K562 (cell line): ENCODE data around the gene GPR4. TPM values are rescaled to one million over a fixed set of nuclear protein-coding genes. Genes with fewer than 3 reads are reported as not detected.

Source experiments
- CBX3 ChIP-seq, 2 experiments: IDR thresholded peaks; 1 replicate in 1 of 2; 2 replicates in 1 of 2; pipeline ENCODE4 v1.6.1; 2012; ENCODE audit warnings: inconsistent platforms in 2 of 2, low read length in 2 of 2, borderline replicate concordance in 1 of 2, control low read depth in 1 of 2
- GATAD2A ChIP-seq: fragments of 450-650 bp; IDR thresholded peaks from 2 replicates; pipeline ENCODE4 v1.6.1; 2017
- IRF9 ChIP-seq: fragments of 450-650 bp; IDR thresholded peaks from 2 replicates; pipeline ENCODE4 v1.6.1; 2016; ENCODE audit warnings: missing biosample characterization, missing genetic modification characterization
- JUNB ChIP-seq: fragments of 450-650 bp; formaldehyde crosslinking; conservative IDR thresholded peaks from 2 replicates; pipeline ENCODE4 v1.4.0; 2020; ENCODE audit warnings: mild to moderate bottlenecking
- KDM5B ChIP-seq: fragments of 200-600 bp; sonication (generic); IDR thresholded peaks from 2 replicates; pipeline ENCODE4 v1.6.1; 2012; ENCODE audit warnings: low read depth, mild to moderate bottlenecking, moderate library complexity, low read length, control low read depth, inconsistent platforms; ENCODE audit not compliant: insufficient replicate concordance
- LCOR ChIP-seq: sonication (generic); formaldehyde crosslinking; IDR thresholded peaks from 2 replicates; pipeline ENCODE4 v1.8.0; 2022; ENCODE audit warnings: mild to moderate bottlenecking, missing genetic modification reagents
- NR2C1 ChIP-seq, 2 experiments: fragments of 450-650 bp; IDR thresholded peaks; 2 replicates each; pipeline ENCODE4 v1.6.1; 2017; ENCODE audit warnings: mild to moderate bottlenecking in 2 of 2, antibody characterized with exemption in 1 of 2, inconsistent platforms in 1 of 2, missing compliant biosample characterization in 1 of 2, missing genetic modification characterization in 1 of 2
- POLR2A ChIP-seq: fragments of 450-650 bp; conservative IDR thresholded peaks from 2 replicates; pipeline ENCODE4 v1.6.1; 2016
- RBM22 ChIP-seq: fragments of 200-400 bp; formaldehyde crosslinking; IDR thresholded peaks from 2 replicates; pipeline ENCODE4 v1.6.1; 2018; ENCODE audit warnings: low read length, low read depth; ENCODE audit not compliant: poor library complexity, severe bottlenecking
- SUPT5H ChIP-seq: fragments of 450-650 bp; IDR thresholded peaks from 2 replicates; pipeline ENCODE4 v1.6.1; 2016
- TSHZ1 ChIP-seq: fragments of 250-450 bp; sonication (Bioruptor Pico); IDR thresholded peaks from 2 replicates; pipeline ENCODE4 v1.4.0; 2020; ENCODE audit warnings: mild to moderate bottlenecking, moderate library complexity
- YY1 ChIP-seq, 3 experiments: IDR thresholded peaks; 2 replicates each; pipeline ENCODE4 v1.6.1; 2011; ENCODE audit warnings: low read length in 2 of 3, mild to moderate bottlenecking in 2 of 3, moderate library complexity in 2 of 3, borderline replicate concordance in 1 of 3, control low read depth in 1 of 3, low read depth in 1 of 3; ENCODE audit not compliant: insufficient read depth in 3 of 3, insufficient replicate concordance in 2 of 3, control insufficient read depth in 1 of 3, insufficient read length in 1 of 3; ENCODE audit errors: extremely low read depth in 1 of 3
- ZFX ChIP-seq: sonication (generic); formaldehyde crosslinking; IDR thresholded peaks from 2 replicates; pipeline ENCODE4 v1.8.0; 2022; ENCODE audit warnings: mild to moderate bottlenecking, missing genetic modification reagents, moderate library complexity
- ZNF551 ChIP-seq: fragments of 250-450 bp; sonication (Bioruptor Pico); IDR thresholded peaks from 2 replicates; pipeline ENCODE4 v1.5.0; 2021; ENCODE audit warnings: mild to moderate bottlenecking, moderate library complexity
- ZNF740 ChIP-seq, 3 experiments: fragments of 200-800 bp in 1 of 3; sonication (Bioruptor generic) in 1 of 3; sonication (generic) in 1 of 3; formaldehyde crosslinking in 1 of 3; IDR thresholded peaks; 2 replicates each; pipeline versions ENCODE4 v1.6.1 to v1.8.0; 2016 to 2022; ENCODE audit warnings: mild to moderate bottlenecking in 2 of 3, missing compliant biosample characterization in 2 of 3, missing genetic modification characterization in 2 of 3, missing genetic modification reagents in 1 of 3
- polyA plus RNA-seq, 8 experiments: library from polyadenylated mRNA; depleted of rRNA in 4 of 8; stranded (reverse) in 5 of 8; unstranded in 3 of 8; fragments of >200 nt; fragmentation: Nextera tagmentation in 2 of 8; fragmentation: Illumina TruSeq in 1 of 8; extraction: Ambion mirVana in 2 of 8; extraction: Trizol in 1 of 8; gene quantifications; 2 replicates each; pipeline versions ENCODE4 v1.2.1 to v1.2.3, GENCODE V29; 2011 to 2014; ENCODE audit warnings: inconsistent platforms in 1 of 8, missing spikeins in 1 of 8
- total RNA-seq, 7 experiments: library from RNA; depleted of rRNA in 6 of 7; stranded (reverse); fragments of >200 nt in 6 of 7; fragmentation: Illumina TruSeq in 2 of 7; extraction: Trizol in 2 of 7; gene quantifications; 2 replicates each; pipeline versions ENCODE4 v1.2.1 to v1.2.3, GENCODE V29; 2011 to 2021; ENCODE audit warnings: low replicate concordance in 1 of 7
- TF ChIP-seq, protein P1 (sequence below), 2 experiments: IDR thresholded peaks; 2 replicates each; pipeline ENCODE4 v1.6.1; 2011; ENCODE audit warnings: borderline replicate concordance in 1 of 2, control low read depth in 1 of 2, low read depth in 1 of 2, low read length in 1 of 2, mild to moderate bottlenecking in 1 of 2, mixed read lengths in 1 of 2, moderate library complexity in 1 of 2; ENCODE audit not compliant: insufficient read depth in 1 of 2, insufficient read length in 1 of 2, poor library complexity in 1 of 2, severe bottlenecking in 1 of 2; ENCODE audit errors: extremely low read depth in 1 of 2

GPR4 gene
- total and polyA plus RNA-seq, 9 of the 15 experiments (the other 6 are each of a cell fraction or from before 2014, with no cell fraction given): 0.03 to 0.09 (median 0.04) TPM; not detected in 5

DNA sequence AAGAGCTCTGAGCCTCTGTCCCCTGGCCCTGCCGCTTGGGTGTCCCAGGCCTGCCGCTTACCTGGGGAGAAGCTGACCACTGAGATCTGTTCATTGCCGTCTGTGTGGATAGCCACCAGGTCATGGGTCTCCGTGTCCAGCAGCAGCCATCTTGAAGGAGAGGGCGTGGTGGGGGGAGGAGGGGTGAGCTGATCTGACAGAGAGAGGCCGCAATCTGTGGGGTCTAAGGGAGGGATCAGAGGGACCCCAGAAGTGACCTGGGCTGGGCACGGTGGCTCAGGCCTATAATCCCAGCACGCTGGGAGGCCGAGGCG, 14.6 kb upstream of the GPR4 start (continued):
- TF ChIP-seq ZNF551 (no peak), NR2C1 (IDR thresholded peaks at IDR 0.05) (0 out of 2 replicates have a peak, but pooled peaks have one; percentile 7), NR2C1 (tag; IDR thresholded peaks at IDR 0.05) (no peak), TSHZ1 (CRISPR knock-in tag) (no peak), CBX3 (IDR thresholded peaks at IDR 0.05; ENCODE audit: borderline replicate concordance in 1 of 2, low read length in 2 of 2) (no peak), ZFX (CRISPR knock-in tag) (peak; percentile 51; the same call in 1 of the 2 replicates), POLR2A (no peak), RBM22 (peak; percentile 15), YY1 (IDR thresholded peaks at IDR 0.05; ENCODE audit: borderline replicate concordance in 1 of 3, control insufficient read depth in 1 of 3, extremely low read depth in 1 of 3, insufficient read depth in 3 of 3, insufficient read length in 1 of 3, insufficient replicate concordance in 2 of 3, low read depth in 1 of 3, low read length in 2 of 3) (peak; percentile 47 to 87 (median 78)), LCOR (CRISPR knock-in tag) (no peak), ZNF740 (CRISPR knock-in tag; IDR thresholded peaks at IDR 0.05) (no peak), ZNF740 (tag; IDR thresholded peaks at IDR 0.05) (0 out of 4 replicates have a peak, but pooled peaks of 1 of the 2 experiments have one; percentile 35), JUNB (CRISPR knock-in tag) (no peak), KDM5B (no peak), IRF9 (tag) (0 out of 2 replicates have a peak, but pooled peaks have one; percentile 6), SUPT5H (0 out of 2 replicates have a peak, but pooled peaks have one; percentile 2), GATAD2A (0 out of 2 replicates have a peak, but pooled peaks have one; percentile 38)
- TF ChIP-seq, protein P1, sequence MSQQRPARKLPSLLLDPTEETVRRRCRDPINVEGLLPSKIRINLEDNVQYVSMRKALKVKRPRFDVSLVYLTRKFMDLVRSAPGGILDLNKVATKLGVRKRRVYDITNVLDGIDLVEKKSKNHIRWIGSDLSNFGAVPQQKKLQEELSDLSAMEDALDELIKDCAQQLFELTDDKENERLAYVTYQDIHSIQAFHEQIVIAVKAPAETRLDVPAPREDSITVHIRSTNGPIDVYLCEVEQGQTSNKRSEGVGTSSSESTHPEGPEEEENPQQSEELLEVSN (IDR thresholded peaks at IDR 0.05; ENCODE audit: borderline replicate concordance in 1 of 2, extremely low read depth in 1 of 2, insufficient read depth in 1 of 2, insufficient read length in 1 of 2, low read depth in 1 of 2, low read length in 1 of 2, poor library complexity in 1 of 2, severe bottlenecking in 1 of 2): no peak
